Ureter (tissue), 1 donor: ENCODE data around the gene TMEM178B. TPM values are rescaled to one million over a fixed set of nuclear protein-coding genes. Genes with fewer than 3 reads are reported as not detected.

Source experiments
- DNase-seq: peaks from one replicate; pipeline ENCODE4 v3.0.0-alpha.2; 2020; ENCODE audit warnings: low spot score
- total RNA-seq: library from RNA; stranded (reverse); gene quantifications from one replicate; pipeline ENCODE4 v1.2.4, GENCODE V29; 2023
- donor health status: DM: yes; HTN: yes; CAD: no.

The TMEM178B gene
- total RNA-seq, 1 donor from 2014 or later: 7.9 TPM

GRCh38 chr7:141522657-141523342 is 448.9 kb downstream of the TMEM178B start:
- DNase-seq: no peak

- no peak for DNase-seq
Measured at GRCh38 chr7:141525973-141526514, 452.2 kb downstream of the TMEM178B start.

GRCh38 chr7:141527076-141527475 is 453.2 kb downstream of the TMEM178B start:
- DNase-seq: no peak

GRCh38 chr7:141528399-141528798 is 454.5 kb downstream of the TMEM178B start:
- no peak for DNase-seq

Other genes starting within 250 kb of the TMEM178B start
- 77.2 TPM for gene BRAF, start 149.1 kb upstream of the TMEM178B start, total RNA-seq
- 63.8 TPM for gene MRPS33, start 59.1 kb upstream of the TMEM178B start, total RNA-seq